PC-3 (cell line): ENCODE results near the gene RFT1. TPM values are rescaled to one million over a fixed set of nuclear protein-coding genes. Genes with fewer than 3 reads are reported as not detected.

Experiments
- ATAC-seq: fragments of 200-7000 bp; cut with Tn5 transposase; 2 replicates; pipeline ENCODE4 v1.9.1; 2020; ENCODE audit warnings: mild to moderate bottlenecking, moderate library complexity
- BruUV-seq: library from RNA; stranded (reverse); fragments of 400-500 nt; replicated peaks from 2 replicates; lab custom pipeline; 2021; lab: Mats Ljungman, UMichigan
- CTCF ChIA-PET: fragments of 300-600 bp; sonication (Branson Sonifier 250); formaldehyde crosslinking; loops from one replicate; lab custom pipeline; 2022; ENCODE audit warnings: antibody characterized with exemption; lab: Charles Lee
- POLR2A ChIA-PET: fragments of 300-600 bp; sonication (Branson Sonifier 250); formaldehyde crosslinking; loops from one replicate; lab custom pipeline; 2022; ENCODE audit warnings: antibody characterized with exemption; ENCODE audit not compliant: unreplicated experiment; lab: Charles Lee
- DNase-seq: peaks from one replicate; pipeline ENCODE4 v3.0.0-alpha.2; 2015
- H2AFZ ChIP-seq: fragments of 300-600 bp; sonication (generic); 2 replicates; pipeline ENCODE4 v1.6.0; 2016; ENCODE audit warnings: antibody characterized with exemption, low read length
- H3F3A ChIP-seq: fragments of 300-600 bp; sonication (generic); one replicate; pipeline ENCODE4 v1.6.0; 2017; ENCODE audit warnings: antibody characterized with exemption, low read length, control low read depth, mild to moderate bottlenecking; ENCODE audit not compliant: unreplicated experiment
- H3K27ac ChIP-seq: fragments of 300-600 bp; sonication (generic); 2 replicates; pipeline ENCODE4 v1.5.1; 2016; ENCODE audit warnings: mild to moderate bottlenecking, low read length
- H3K27me3 ChIP-seq: fragments of 300-600 bp; sonication (generic); 2 replicates; pipeline ENCODE4 v1.6.1; 2016; ENCODE audit warnings: low read length, mixed read lengths
- H3K36me3 ChIP-seq: fragments of 300-600 bp; sonication (generic); 2 replicates; pipeline ENCODE4 v1.6.1; 2016; ENCODE audit warnings: low read depth, mixed run types, low read length, mixed read lengths
- H3K4me1 ChIP-seq: fragments of 300-600 bp; sonication (generic); 2 replicates; pipeline ENCODE4 v1.5.1; 2016; ENCODE audit warnings: low read length; ENCODE audit not compliant: insufficient read depth
- H3K4me2 ChIP-seq: fragments of 300-600 bp; sonication (generic); 2 replicates; pipeline ENCODE4 v1.6.0; 2016; ENCODE audit warnings: low read length
- H3K4me3 ChIP-seq: fragments of 300-600 bp; sonication (generic); 2 replicates; pipeline ENCODE4 v1.5.1; 2016; ENCODE audit warnings: mild to moderate bottlenecking, low read length, mixed read lengths
- H3K79me2 ChIP-seq: fragments of 300-600 bp; sonication (generic); 2 replicates; pipeline ENCODE4 v1.6.1; 2017; ENCODE audit warnings: low read length, mixed read lengths
- H3K9ac ChIP-seq: fragments of 300-600 bp; sonication (generic); 2 replicates; pipeline ENCODE4 v1.6.0; 2016; ENCODE audit warnings: mild to moderate bottlenecking, low read length
- H3K9me2 ChIP-seq: fragments of 300-600 bp; sonication (generic); replicated peaks from 2 replicates; pipeline ENCODE4 v1.6.1; 2016; ENCODE audit warnings: mixed run types, low read length, mixed read lengths
- H3K9me3 ChIP-seq: fragments of 300-600 bp; sonication (generic); 2 replicates; pipeline ENCODE4 v1.6.1; 2016; ENCODE audit warnings: low read length, mixed read lengths
- H4K20me1 ChIP-seq: fragments of 300-600 bp; sonication (generic); 2 replicates; pipeline ENCODE4 v1.6.1; 2016; ENCODE audit warnings: low read length, mixed read lengths
- EZH2 ChIP-seq: fragments of 300-600 bp; sonication (generic); IDR thresholded peaks from one replicate; pipeline ENCODE4 v1.6.1; 2017; ENCODE audit warnings: antibody characterized with exemption, mild to moderate bottlenecking, low read length; ENCODE audit not compliant: unreplicated experiment
- EZH2phosphoT487 ChIP-seq: fragments of 300-600 bp; sonication (generic); IDR thresholded peaks from 2 replicates; pipeline ENCODE4 v1.6.1; 2018; ENCODE audit warnings: mild to moderate bottlenecking, antibody characterized with exemption, low read length, borderline replicate concordance
- intact Hi-C: fragments of 100-400 bp; cut with micrococcal nuclease; formaldehyde crosslinking; loops from 2 replicates; pipeline ENCODE4 v1.9.0; 2023
- total RNA-seq: library from RNA; depleted of rRNA; stranded (reverse); fragments of >200 nt; gene quantifications from 2 replicates; pipeline ENCODE4 v1.2.3, GENCODE V29; 2014
- TF ChIP-seq, protein P1 (sequence below): fragments of 300-600 bp; sonication (generic); conservative IDR thresholded peaks from 2 replicates; pipeline ENCODE4 v1.5.1; 2017; ENCODE audit warnings: antibody characterized with exemption, low read depth, mild to moderate bottlenecking, low read length

Gene RFT1
- total RNA-seq, 1 experiment from 2014 or later, result 24.6 TPM

DNA sequence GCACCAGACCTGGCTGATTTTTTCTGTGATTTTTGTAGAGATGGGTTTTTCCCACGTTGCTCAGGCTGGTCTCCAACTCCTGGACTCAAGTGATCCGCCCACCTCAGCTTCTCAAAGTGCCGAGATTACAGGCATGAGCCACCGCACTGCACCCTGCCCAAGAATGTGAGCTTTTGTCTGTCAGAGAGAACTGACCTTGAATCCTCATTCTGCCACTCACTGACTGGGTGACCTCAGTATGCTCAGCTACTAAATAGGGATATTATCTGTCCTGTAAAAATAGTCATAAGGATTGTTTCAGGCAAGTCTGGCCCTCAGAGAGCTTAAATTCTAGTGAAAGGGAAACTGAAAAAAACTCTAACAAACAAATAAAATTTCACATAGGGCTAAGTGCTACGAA is 2.1 kb upstream of the RFT1 start:
- no peaks in the 10 kb centered on the region for H3K9me2 ChIP-seq
- DNase-seq (peak; percentile 79), ATAC-seq (peak; percentile 23)
- no peaks in the 10 kb centered on the region for H3K9me3 ChIP-seq
- TF ChIP-seq, protein P1, sequence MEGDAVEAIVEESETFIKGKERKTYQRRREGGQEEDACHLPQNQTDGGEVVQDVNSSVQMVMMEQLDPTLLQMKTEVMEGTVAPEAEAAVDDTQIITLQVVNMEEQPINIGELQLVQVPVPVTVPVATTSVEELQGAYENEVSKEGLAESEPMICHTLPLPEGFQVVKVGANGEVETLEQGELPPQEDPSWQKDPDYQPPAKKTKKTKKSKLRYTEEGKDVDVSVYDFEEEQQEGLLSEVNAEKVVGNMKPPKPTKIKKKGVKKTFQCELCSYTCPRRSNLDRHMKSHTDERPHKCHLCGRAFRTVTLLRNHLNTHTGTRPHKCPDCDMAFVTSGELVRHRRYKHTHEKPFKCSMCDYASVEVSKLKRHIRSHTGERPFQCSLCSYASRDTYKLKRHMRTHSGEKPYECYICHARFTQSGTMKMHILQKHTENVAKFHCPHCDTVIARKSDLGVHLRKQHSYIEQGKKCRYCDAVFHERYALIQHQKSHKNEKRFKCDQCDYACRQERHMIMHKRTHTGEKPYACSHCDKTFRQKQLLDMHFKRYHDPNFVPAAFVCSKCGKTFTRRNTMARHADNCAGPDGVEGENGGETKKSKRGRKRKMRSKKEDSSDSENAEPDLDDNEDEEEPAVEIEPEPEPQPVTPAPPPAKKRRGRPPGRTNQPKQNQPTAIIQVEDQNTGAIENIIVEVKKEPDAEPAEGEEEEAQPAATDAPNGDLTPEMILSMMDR, result no peak
- no peak for TF ChIP-seq EZH2
- no peak for TF ChIP-seq EZH2phosphoT487
- peak overlapping the region; percentile 25 for H3K27ac ChIP-seq
- H3K4me1 ChIP-seq, result peaks cover 40% of the 10 kb centered on the region
- CTCF ChIA-PET, result interaction anchor here (0.6 to 1.4 kb wide), 3 partner anchors 18 to 28 kb away, joined by 3 to 5 read pairs (median 4); partner anchors contain the start of gene PRKCD
- no peak overlapping the region for H3K9ac ChIP-seq
- H3K36me3 ChIP-seq, result no peaks in the 10 kb centered on the region
- no peak overlapping the region for H3K4me2 ChIP-seq
- POLR2A ChIA-PET, result interaction anchor here (0.5 kb wide), 1 partner anchor 28 kb away, joined by 5 read pairs; no protein-coding TSS in a partner anchor
- peaks cover 26% of the 10 kb centered on the region for H3K79me2 ChIP-seq
- no peaks in the 10 kb centered on the region for H4K20me1 ChIP-seq
- BruUV-seq, result no TSS peak
- H3F3A ChIP-seq, result no peaks in the 10 kb centered on the region
- intact Hi-C loops, result no loop called here
- no peak overlapping the region for H2AFZ ChIP-seq
- no peaks in the 10 kb centered on the region for H3K27me3 ChIP-seq
- no peak overlapping the region for H3K4me3 ChIP-seq

DNA sequence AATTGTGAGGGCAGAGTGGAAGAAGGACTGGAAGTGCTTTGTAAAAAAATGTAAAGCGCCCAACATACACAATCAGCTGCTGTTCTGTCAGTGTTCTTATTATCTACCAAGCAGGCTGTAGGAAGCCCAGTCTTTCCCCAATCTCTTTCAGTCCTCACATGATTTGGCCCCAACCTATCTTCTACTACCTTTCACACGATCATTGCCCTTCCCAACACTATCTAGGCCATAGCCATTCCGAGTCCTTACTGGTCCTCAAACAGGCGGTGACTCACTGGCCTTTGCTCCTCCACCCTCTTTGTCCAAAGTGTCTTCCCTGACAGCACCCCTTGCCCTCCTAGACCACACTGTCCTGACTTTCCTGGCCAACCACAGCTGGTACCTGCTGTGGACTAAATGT is 861 bp upstream of the RFT1 start:
- H3K4me2 ChIP-seq, result peak overlapping the region; percentile 93
- POLR2A ChIA-PET, result no interaction called here

More for the DNA sequence above, 861 bp upstream of the RFT1 start:
- no TSS peak for BruUV-seq
- no peak for DNase-seq
- Histone ChIP-seq H3K9ac (peak overlapping the region; percentile 99), H3K27ac (peak overlapping the region; percentile 72), H2AFZ (peak overlapping the region; percentile 100), H4K20me1 (no peaks in the 10 kb centered on the region), H3F3A (no peaks in the 10 kb centered on the region), H3K4me1 (peaks cover 40% of the 10 kb centered on the region), H3K4me3 (peak overlapping the region; percentile 96), H3K27me3 (no peaks in the 10 kb centered on the region), H3K9me3 (no peaks in the 10 kb centered on the region), H3K79me2 (peaks cover 26% of the 10 kb centered on the region), H3K36me3 (no peaks in the 10 kb centered on the region), H3K9me2 (no peaks in the 10 kb centered on the region)
- CTCF ChIA-PET, result no interaction called here
- ATAC-seq, result no peak
- TF ChIP-seq, protein P1, result no peak
- no peak for TF ChIP-seq EZH2
- TF ChIP-seq EZH2phosphoT487, result no peak
- intact Hi-C loops, result no loop called here
